GM18951 (cell line): ENCODE data around the gene ZNF174.
A peak's percentile ranks its signal among the peaks of the same experiment; 100 is the strongest.

Experiments
- POLR2A ChIP-seq: IDR thresholded peaks from 4 replicates; pipeline ENCODE4 v1.6.1; 2011; ENCODE audit warnings: mild to moderate bottlenecking; ENCODE audit not compliant: insufficient read length, insufficient read depth; ENCODE audit errors: extremely low read depth
- in situ Hi-C: fragments of 300-500 bp; cut with MboI; formaldehyde crosslinking; loops from one replicate; pipeline ENCODE4 v1.12.0; 2022; ENCODE audit warnings: low sequenced_read_pairs, mixed read lengths, inconsistent platforms; ENCODE audit not compliant: unreplicated experiment

Gene ZNF174

GRCh38 chr16:3400779-3401688, at the start of gene ZNF174, which contains the start of gene ZSCAN32:
ZNF174 (plus strand) TSS chr16:3401215; CDS start chr16:3402005, 790 bp downstream.
ZSCAN32 (minus strand) TSS chr16:3401004; CDS start chr16:3397557, 3,447 bp downstream.
- in situ Hi-C loops, result no loop called here
- TF ChIP-seq POLR2A, result peak; percentile 95

GRCh38 chr16:3355589-3355988, 45.4 kb upstream of the ZNF174 start, which contains the start of gene OR2C1:
OR2C1 (plus strand) TSS chr16:3355889; CDS start chr16:3355941, 52 bp downstream.
- no peak for TF ChIP-seq POLR2A
- in situ Hi-C loops, result no loop called here

GRCh38 chr16:3356118-3356517, 44.9 kb upstream of the ZNF174 start:
- no peak for TF ChIP-seq POLR2A
- in situ Hi-C loops, result no loop called here

GRCh38 chr16:3358871-3359270, 42.1 kb upstream of the ZNF174 start:
- in situ Hi-C loops, result no loop called here
- no peak for TF ChIP-seq POLR2A

- TF ChIP-seq POLR2A, result no peak
- in situ Hi-C loops, result no loop called here
Measured at GRCh38 chr16:3362931-3363330, 38.1 kb upstream of the ZNF174 start.

GRCh38 chr16:3363793-3364192, 37.2 kb upstream of the ZNF174 start:
- in situ Hi-C loops, result no loop called here
- no peak for TF ChIP-seq POLR2A

- in situ Hi-C loops, result no loop called here
- peak; percentile 38 for TF ChIP-seq POLR2A
Measured at GRCh38 chr16:3364774-3365427, 36.1 kb upstream of the ZNF174 start.

GRCh38 chr16:3369073-3369472, 31.9 kb upstream of the ZNF174 start:
- no peak for TF ChIP-seq POLR2A
- in situ Hi-C loops, result no loop called here

- no peak for TF ChIP-seq POLR2A
- in situ Hi-C loops, result no loop called here
Measured at GRCh38 chr16:3375680-3376079, 25.3 kb upstream of the ZNF174 start.

- in situ Hi-C loops, result no loop called here
- no peak for TF ChIP-seq POLR2A
Measured at GRCh38 chr16:3377917-3378316, 23.1 kb upstream of the ZNF174 start.

GRCh38 chr16:3383045-3383448, 18.0 kb upstream of the ZNF174 start:
- TF ChIP-seq POLR2A, result no peak
- in situ Hi-C loops, result no loop called here

GRCh38 chr16:3388325-3388724, 12.7 kb upstream of the ZNF174 start:
- in situ Hi-C loops, result no loop called here
- no peak for TF ChIP-seq POLR2A

- TF ChIP-seq POLR2A, result no peak
- in situ Hi-C loops, result no loop called here
Measured at GRCh38 chr16:3389663-3390338, 11.2 kb upstream of the ZNF174 start.

- no peak for TF ChIP-seq POLR2A
- in situ Hi-C loops, result no loop called here
Measured at GRCh38 chr16:3400446-3400778, 603 bp upstream of the ZNF174 start.
